Right atrium auricular region (tissue), 2 donors: ENCODE results near the gene ACSL5. TPM values are rescaled to one million over a fixed set of nuclear protein-coding genes. Genes with fewer than 3 reads are reported as not detected.

Source experiments
- DNase-seq: peaks from one replicate; pipeline ENCODE4 v3.0.0-alpha.2; 2019; ENCODE audit warnings: low spot score
- H3K27ac ChIP-seq, 2 donors: fragments of 200-600 bp; sonication (generic); 1 replicate in 1 of 2; 2 replicates in 1 of 2; pipeline ENCODE4 v1.5.1; 2016 to 2019
- H3K27me3 ChIP-seq, 2 donors: fragments of 200-600 bp; sonication (generic); one replicate each; pipeline versions ENCODE4 v1.5.1 to v1.6.0; 2017 to 2019
- H3K36me3 ChIP-seq: fragments of 200-600 bp; sonication (generic); one replicate; pipeline ENCODE4 v1.5.1; 2016
- H3K4me1 ChIP-seq, 2 donors: fragments of 200-600 bp; sonication (generic); one replicate each; pipeline versions ENCODE4 v1.5.1 to v1.6.0; 2017 to 2019
- H3K4me3 ChIP-seq, 2 donors: fragments of 200-600 bp; sonication (generic); 1 replicate in 1 of 2; 2 replicates in 1 of 2; pipeline ENCODE4 v1.5.1; 2017 to 2019; ENCODE audit warnings: mild to moderate bottlenecking in 1 of 2, moderate library complexity in 1 of 2
- H3K9me3 ChIP-seq, 2 donors: fragments of 200-600 bp; sonication (generic); one replicate each; pipeline ENCODE4 v1.5.1; 2019
- CTCF ChIP-seq, 2 donors: fragments of 200-600 bp; sonication (generic); IDR thresholded peaks; one replicate each; pipeline ENCODE4 v1.5.1; 2019; ENCODE audit warnings: antibody characterized with exemption in 2 of 2
- total RNA-seq, 2 donors: library from RNA; depleted of rRNA; stranded (reverse); fragments of >200 nt; gene quantifications; one replicate each; pipeline ENCODE4 v1.1.0, GENCODE V29; 2016

Gene ACSL5
- total RNA-seq, 2 donors from 2014 or later, result 9.2 to 12.0 TPM

- peaks cover 47% of the 10 kb centered on the region for H3K36me3 ChIP-seq
- TF ChIP-seq CTCF (IDR thresholded peaks at IDR 0.05), result no peak
- no peaks in the 10 kb centered on the region for H3K27me3 ChIP-seq
These were observed 68.1 kb downstream of the ACSL5 start for GRCh38 chr10:112442063-112442462.

GRCh38 chr10:112446055-112446854, 72.3 kb downstream of the ACSL5 start:
- Histone ChIP-seq H3K36me3 (peaks cover 12% of the 10 kb centered on the region), H3K4me3 (peak overlapping the region; percentile 77 to 98), H3K9me3 (no peaks in the 10 kb centered on the region), H3K4me1 (peaks cover 0 to 28% of the 10 kb centered on the region in 2 donors), H3K27ac (peak overlapping the region; percentile 94), H3K27me3 (no peaks in the 10 kb centered on the region)
- DNase-seq, result no peak
- TF ChIP-seq CTCF (IDR thresholded peaks at IDR 0.05), result no peak

More at GRCh38 chr10:112442063-112442462, 68.1 kb downstream of the ACSL5 start:
- Histone ChIP-seq H3K9me3 (no peaks in the 10 kb centered on the region), H3K27ac (no peak overlapping the region), H3K4me3 (no peak overlapping the region), H3K4me1 (peaks cover 0 to 12% of the 10 kb centered on the region in 2 donors)
- no peak for DNase-seq

- peak; percentile 82 for DNase-seq
- H3K27ac ChIP-seq, result peak within 1 kb of the TSS; percentile 94
- peaks cover 4% of the 10 kb centered on the region for H3K36me3 ChIP-seq
- TF ChIP-seq CTCF (IDR thresholded peaks at IDR 0.05), result peak in 1 of 2 donors; percentile 30
- peaks cover 0 to 28% of the 10 kb centered on the region in 2 donors for H3K4me1 ChIP-seq
- H3K9me3 ChIP-seq, result no peaks in the 10 kb centered on the region
- H3K4me3 ChIP-seq, result peak within 1 kb of the TSS; percentile 77 to 98
- H3K27me3 ChIP-seq, result no peaks in the 10 kb centered on the region
These were observed 73.1 kb downstream of the ACSL5 start, which contains the start of the genes VTI1A and ZDHHC6 for GRCh38 chr10:112446855-112447619. VTI1A (plus strand) TSS chr10:112447215; CDS start chr10:112447374, 159 bp downstream. ZDHHC6 (minus strand) TSS chr10:112446914; CDS start chr10:112445436, 1,478 bp downstream.

- H3K9me3 ChIP-seq, result no peaks in the 10 kb centered on the region
- peaks cover 0 to 28% of the 10 kb centered on the region in 2 donors for H3K4me1 ChIP-seq
- peak overlapping the region; percentile 94 for H3K27ac ChIP-seq
- H3K4me3 ChIP-seq, result peak overlapping the region; percentile 77 to 98
- H3K27me3 ChIP-seq, result no peaks in the 10 kb centered on the region
- TF ChIP-seq CTCF (IDR thresholded peaks at IDR 0.05), result no peak
- no peaks in the 10 kb centered on the region for H3K36me3 ChIP-seq
- no peak for DNase-seq
These were observed 73.7 kb downstream of the ACSL5 start for GRCh38 chr10:112447620-112447928.

GRCh38 chr10:112448888-112449287, 75.0 kb downstream of the ACSL5 start:
- DNase-seq, result no peak
- Histone ChIP-seq H3K27ac (no peak overlapping the region), H3K36me3 (no peaks in the 10 kb centered on the region), H3K4me1 (peaks cover 0 to 28% of the 10 kb centered on the region in 2 donors), H3K27me3 (no peaks in the 10 kb centered on the region), H3K4me3 (no peak overlapping the region), H3K9me3 (no peaks in the 10 kb centered on the region)
- no peak for TF ChIP-seq CTCF (IDR thresholded peaks at IDR 0.05)
